ENCODE results near the gene SCOC.
A peak's percentile ranks its signal among the peaks of the same experiment; 100 is the strongest.

SCOC gene

GRCh38 chr4:140373328-140374129 lies at the start of gene SCOC:
TSS of gene SCOC (plus strand) at chr4:140373646. CDS start at chr4:140379171, 5,525 bp downstream.
- no peaks in the 10 kb centered on the region for H3K27me3 Mint-ChIP-seq
- H3K4me3 Mint-ChIP-seq = no peak within 1 kb of the TSS
- DNase-seq = peak; percentile 94 to 97
- peaks cover 37% of the 10 kb centered on the region for H3K4me1 Mint-ChIP-seq
- peak; percentile 94 for ATAC-seq
- no peaks in the 10 kb centered on the region for H3K9me3 Mint-ChIP-seq
- peak within 1 kb of the TSS; percentile 88 to 97 for H3K27ac Mint-ChIP-seq

- DNase-seq (no peak), ATAC-seq (peak; percentile 60)
- Mint-ChIP-seq H3K27me3 (peaks cover 8% of the 10 kb centered on the region), H3K4me3 (no peak overlapping the region), H3K27ac (peak overlapping the region in 1 of 2 donors; percentile 2), H3K9me3 (no peaks in the 10 kb centered on the region), H3K4me1 (peaks cover 11% of the 10 kb centered on the region)
These were observed 47.0 kb upstream of the SCOC start for GRCh38 chr4:140326395-140326993.

DNA sequence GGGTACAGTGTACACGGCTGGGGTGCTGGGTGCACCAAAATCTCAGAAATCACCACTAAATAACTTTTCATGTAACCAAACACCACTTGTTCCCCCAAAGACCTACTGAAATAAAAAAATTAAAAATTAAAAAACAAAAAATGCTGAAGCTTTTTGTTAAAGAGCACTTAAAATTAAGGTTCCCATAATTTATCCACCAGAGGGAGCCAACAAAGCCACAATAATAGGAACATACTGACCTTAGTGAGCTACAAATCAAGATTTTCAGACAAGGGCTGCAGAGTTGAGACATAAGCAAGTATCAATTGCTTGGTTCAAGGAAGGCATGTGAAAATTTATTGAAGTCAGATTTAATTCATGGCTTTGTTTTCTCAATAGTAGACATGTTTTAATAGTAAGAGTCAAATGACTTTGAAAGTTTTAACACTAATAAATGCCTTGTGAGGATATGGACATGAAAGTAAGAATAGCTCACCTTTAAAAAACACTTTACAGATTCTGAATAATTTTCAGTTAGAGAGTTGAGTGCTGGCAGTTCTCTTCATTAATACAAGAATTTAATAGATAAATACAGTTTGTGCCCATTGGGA lies 43.0 kb upstream of the SCOC start:
- Mint-ChIP-seq H3K27me3 (peaks cover 8% of the 10 kb centered on the region), H3K4me3 (no peak overlapping the region), H3K9me3 (no peaks in the 10 kb centered on the region), H3K27ac (no peak overlapping the region), H3K4me1 (peaks cover 7% of the 10 kb centered on the region)
- ATAC-seq (no peak), DNase-seq (no peak)

- DNase-seq (no peak), ATAC-seq (no peak)
- no peaks in the 10 kb centered on the region for H3K9me3 Mint-ChIP-seq
- H3K4me1 Mint-ChIP-seq = peaks cover 7% of the 10 kb centered on the region
- H3K4me3 Mint-ChIP-seq = no peak overlapping the region
- H3K27me3 Mint-ChIP-seq = peaks cover 8% of the 10 kb centered on the region
- H3K27ac Mint-ChIP-seq = no peak overlapping the region
These were observed 42.2 kb upstream of the SCOC start for GRCh38 chr4:140331245-140331644.

GRCh38 chr4:140331876-140332275 lies 41.6 kb upstream of the SCOC start:
- ATAC-seq (no peak), DNase-seq (no peak)
- no peak overlapping the region for H3K4me3 Mint-ChIP-seq
- peaks cover 7% of the 10 kb centered on the region for H3K4me1 Mint-ChIP-seq
- H3K27ac Mint-ChIP-seq = no peak overlapping the region
- no peaks in the 10 kb centered on the region for H3K9me3 Mint-ChIP-seq
- H3K27me3 Mint-ChIP-seq = peaks cover 8% of the 10 kb centered on the region

DNA sequence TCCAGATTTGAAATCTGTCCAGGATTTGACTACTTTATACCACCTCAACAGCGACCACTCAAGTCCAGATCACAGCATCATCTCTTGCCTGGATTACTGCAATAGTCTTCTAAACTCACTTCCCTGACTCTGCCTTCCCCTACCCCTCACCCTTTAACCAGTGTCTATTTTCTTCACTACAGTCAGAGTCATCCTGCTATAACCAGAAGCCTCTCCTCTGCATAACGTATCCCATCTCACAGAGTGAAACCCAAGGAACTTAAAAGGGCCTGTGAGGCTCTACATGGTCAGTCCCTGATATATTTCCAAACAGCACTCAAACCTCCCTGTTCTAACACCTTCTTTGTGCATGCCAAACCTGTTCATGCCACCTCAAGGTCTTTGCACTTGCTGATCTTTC lies 40.7 kb upstream of the SCOC start:
- no peak for DNase-seq

DNA sequence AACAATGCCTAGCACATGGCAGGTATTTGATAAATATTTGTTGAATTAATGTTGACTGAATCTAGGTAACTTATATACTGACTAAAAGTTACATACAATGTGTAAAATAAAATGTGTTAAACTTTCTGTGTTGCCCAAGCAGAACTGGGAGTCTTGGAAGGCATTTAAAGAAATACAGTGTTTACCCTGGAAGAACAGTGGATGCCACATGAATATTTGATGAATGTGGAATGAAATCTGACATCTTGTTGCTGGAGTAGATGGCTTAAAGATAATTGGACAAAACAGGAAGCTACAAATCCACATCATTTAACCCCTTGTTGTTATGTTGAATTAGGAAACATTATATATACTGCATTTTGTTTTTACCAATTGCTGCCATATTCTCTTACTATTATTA lies 39.9 kb upstream of the SCOC start:
- DNase-seq (no peak), ATAC-seq (no peak)
- Mint-ChIP-seq H3K9me3 (no peaks in the 10 kb centered on the region), H3K27ac (no peak overlapping the region), H3K4me1 (peaks cover 7% of the 10 kb centered on the region), H3K4me3 (no peak overlapping the region), H3K27me3 (peaks cover 7% of the 10 kb centered on the region)

More for the DNA sequence above, 40.7 kb upstream of the SCOC start:
- Mint-ChIP-seq H3K4me1 (peaks cover 7% of the 10 kb centered on the region), H3K4me3 (no peak overlapping the region), H3K9me3 (no peaks in the 10 kb centered on the region), H3K27ac (no peak overlapping the region), H3K27me3 (peaks cover 8% of the 10 kb centered on the region)
- ATAC-seq = no peak

DNA sequence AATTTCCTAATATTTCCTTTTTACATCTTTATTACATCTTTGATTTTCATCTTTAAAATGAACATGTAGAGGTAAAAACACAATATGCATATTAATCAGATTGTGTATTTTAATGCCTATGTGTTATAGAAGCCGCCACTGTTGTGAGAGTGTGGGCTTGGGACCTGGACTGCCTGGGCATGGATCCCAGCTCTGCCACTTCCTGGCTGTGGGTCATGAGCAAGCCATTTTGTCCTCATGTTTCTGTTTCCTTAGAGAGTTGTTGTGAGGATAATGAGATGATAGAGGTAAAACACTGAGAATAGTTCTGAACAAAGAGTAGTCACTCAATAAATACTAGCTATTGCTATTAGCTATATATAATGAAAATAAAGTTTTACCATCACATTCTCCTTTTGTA lies 38.4 kb upstream of the SCOC start:
- Mint-ChIP-seq H3K4me3 (no peak overlapping the region), H3K27me3 (no peaks in the 10 kb centered on the region), H3K4me1 (peaks cover 7% of the 10 kb centered on the region), H3K27ac (no peak overlapping the region), H3K9me3 (no peaks in the 10 kb centered on the region)
- DNase-seq (no peak), ATAC-seq (no peak)

DNA sequence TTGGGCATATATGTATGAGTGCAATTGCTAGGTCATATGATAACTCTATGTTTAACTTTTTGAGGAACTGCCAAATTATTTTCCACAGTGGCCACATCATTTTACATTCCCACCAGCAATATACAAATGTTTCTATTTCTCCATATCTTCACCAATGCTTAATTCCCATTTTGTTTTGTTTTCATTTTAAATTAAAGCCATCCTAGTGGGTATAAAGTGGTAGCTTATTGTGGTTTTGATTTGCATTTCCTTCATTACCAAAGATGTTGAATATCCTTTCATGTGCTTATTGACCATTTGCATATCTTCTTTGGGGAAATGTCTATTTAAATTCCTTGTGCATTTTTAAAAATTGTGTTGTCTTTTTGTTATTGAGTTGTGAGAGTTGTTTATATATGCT lies 36.7 kb upstream of the SCOC start:
- DNase-seq (no peak), ATAC-seq (no peak)
- Mint-ChIP-seq H3K27me3 (no peaks in the 10 kb centered on the region), H3K4me1 (peaks cover under 1% of the 10 kb centered on the region), H3K9me3 (no peaks in the 10 kb centered on the region), H3K4me3 (no peak overlapping the region), H3K27ac (no peak overlapping the region)

- Mint-ChIP-seq H3K27ac (no peak overlapping the region), H3K27me3 (peaks cover 11% of the 10 kb centered on the region), H3K4me1 (peaks cover 5% of the 10 kb centered on the region), H3K4me3 (no peak overlapping the region), H3K9me3 (no peaks in the 10 kb centered on the region)
- DNase-seq = no peak
- no peak for ATAC-seq
These were observed 30.8 kb upstream of the SCOC start for GRCh38 chr4:140342620-140343019.

DNA sequence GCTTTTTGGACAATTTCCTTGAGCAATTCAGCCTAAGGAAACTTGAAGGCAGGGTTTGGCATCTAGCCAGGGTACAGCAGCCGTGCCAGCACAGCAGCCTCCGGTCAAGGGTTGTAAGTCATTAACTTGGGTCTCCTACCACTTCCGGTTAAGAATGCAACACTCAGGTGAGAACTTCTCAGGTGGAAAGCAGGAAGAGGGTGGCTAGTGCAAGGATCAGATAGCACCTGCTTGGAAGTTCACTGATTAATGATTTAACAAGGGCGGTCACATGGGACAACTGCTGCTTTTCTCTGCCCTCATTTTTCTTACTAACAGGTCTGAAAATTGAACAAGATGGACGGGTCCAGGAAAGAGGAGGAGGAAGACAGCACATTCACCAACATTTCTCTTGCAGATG lies 30.1 kb upstream of the SCOC start:
- H3K9me3 Mint-ChIP-seq = no peaks in the 10 kb centered on the region
- ATAC-seq (no peak), DNase-seq (no peak)
- peaks cover 11% of the 10 kb centered on the region for H3K27me3 Mint-ChIP-seq
- H3K27ac Mint-ChIP-seq = no peak overlapping the region
- no peak overlapping the region for H3K4me3 Mint-ChIP-seq
- H3K4me1 Mint-ChIP-seq = peaks cover 5% of the 10 kb centered on the region

DNA sequence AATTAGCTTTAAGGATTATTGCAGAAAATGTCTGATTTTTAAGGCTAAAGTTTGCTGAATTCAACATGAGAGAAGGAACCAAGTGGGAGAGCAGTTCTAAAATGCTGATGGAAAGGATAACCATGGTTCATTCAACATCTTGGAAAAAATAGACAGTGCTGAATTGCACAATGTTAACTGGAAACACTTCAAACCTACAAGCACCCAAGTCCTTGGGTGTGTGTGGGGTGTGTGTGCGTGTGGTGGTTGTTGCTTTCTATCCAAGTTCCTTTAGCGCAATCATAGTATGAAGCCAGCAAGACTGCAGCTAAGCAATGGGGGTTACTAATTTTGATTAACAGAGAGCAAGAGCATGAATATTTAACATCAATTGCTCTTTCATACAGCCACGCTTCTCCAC lies 29.3 kb upstream of the SCOC start:
- Mint-ChIP-seq H3K4me3 (no peak overlapping the region), H3K9me3 (no peaks in the 10 kb centered on the region), H3K27me3 (peaks cover 11% of the 10 kb centered on the region), H3K4me1 (peaks cover 5% of the 10 kb centered on the region), H3K27ac (no peak overlapping the region)
- ATAC-seq (no peak), DNase-seq (no peak)

GRCh38 chr4:140344621-140345020 lies 28.8 kb upstream of the SCOC start:
- DNase-seq (no peak), ATAC-seq (no peak)
- Mint-ChIP-seq H3K4me1 (peaks cover 5% of the 10 kb centered on the region), H3K27me3 (peaks cover 11% of the 10 kb centered on the region), H3K9me3 (no peaks in the 10 kb centered on the region), H3K27ac (no peak overlapping the region), H3K4me3 (no peak overlapping the region)

GRCh38 chr4:140346136-140346535 lies 27.3 kb upstream of the SCOC start:
- Mint-ChIP-seq H3K4me3 (no peak overlapping the region), H3K4me1 (peaks cover 5% of the 10 kb centered on the region), H3K9me3 (no peaks in the 10 kb centered on the region), H3K27me3 (peaks cover 11% of the 10 kb centered on the region), H3K27ac (no peak overlapping the region)
- DNase-seq (no peak), ATAC-seq (no peak)

DNA sequence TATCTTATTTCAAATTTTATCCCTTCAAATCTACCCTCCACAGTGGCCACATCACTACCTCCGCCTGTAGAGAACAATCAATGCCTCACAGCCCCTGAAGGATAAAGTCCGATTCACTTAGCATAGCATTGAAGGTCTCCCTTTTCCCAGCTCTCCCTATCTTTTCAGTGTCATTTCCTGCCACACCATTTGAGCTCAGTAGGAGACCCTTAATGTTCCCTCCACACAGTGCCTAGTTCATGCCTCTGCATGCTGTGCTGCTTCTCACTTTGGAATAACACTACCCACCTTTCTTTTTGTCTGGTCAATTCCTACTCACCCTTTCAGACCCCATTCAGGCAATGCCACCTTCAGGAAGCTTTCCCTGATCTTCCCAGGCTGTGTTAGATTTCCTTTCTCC lies 23.6 kb upstream of the SCOC start:
- Mint-ChIP-seq H3K4me1 (peaks cover 12% of the 10 kb centered on the region), H3K4me3 (no peak overlapping the region), H3K27me3 (peaks cover under 1% of the 10 kb centered on the region), H3K9me3 (no peaks in the 10 kb centered on the region), H3K27ac (no peak overlapping the region)
- no peak for ATAC-seq
- DNase-seq = no peak
